Activated CD4-positive, alpha-beta T cell treated with anti-CD3 and anti-CD28 coated beads for 1 hour (primary cell): ENCODE results near the gene CCDC40.
"Not testable (repeated sequence)": the region's sequence is repeated elsewhere in the genome, so short reads cannot be mapped to it uniquely, and the experiment has no call there.

Experiments
- DNase-seq: peaks from one replicate; pipeline ENCODE4 v3.0.0-alpha.2; 2020

CCDC40 gene

DNA sequence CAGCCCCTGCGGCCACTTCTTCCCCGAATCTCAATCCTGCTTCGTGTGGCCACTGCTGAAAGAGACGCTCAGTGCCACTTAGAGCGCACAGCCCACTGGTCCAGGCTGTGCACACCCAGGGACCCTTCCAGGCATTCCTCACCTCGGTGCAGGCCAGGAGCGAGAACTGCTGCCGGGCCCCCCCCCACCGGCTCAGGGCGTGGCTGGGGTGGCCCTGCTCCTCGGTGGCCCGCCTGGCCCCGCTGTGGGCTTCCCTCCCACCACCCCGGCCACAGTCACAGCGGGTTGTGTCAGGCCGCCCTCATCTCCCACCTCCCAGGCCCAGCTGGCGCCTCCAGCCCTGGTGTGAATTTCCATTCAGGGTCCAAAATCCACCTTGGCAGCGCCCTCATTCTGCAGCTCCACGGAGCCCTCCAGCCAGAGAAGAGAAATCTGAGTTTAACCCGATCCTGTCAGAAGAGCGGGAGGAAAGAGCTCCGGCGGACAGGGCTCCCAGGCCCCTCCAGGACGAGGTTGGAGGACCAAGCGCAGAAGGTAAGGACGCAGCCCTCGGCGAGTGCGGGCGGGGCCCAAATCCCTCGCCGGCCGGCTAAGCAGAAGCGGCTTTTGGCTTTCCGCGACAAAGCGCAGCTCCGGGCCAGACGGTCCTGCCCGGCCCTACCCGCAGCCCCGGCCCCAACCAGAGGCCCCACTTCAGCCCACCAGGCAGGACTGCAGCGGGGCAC, 12.8 kb upstream of the CCDC40 start:
- no peak for DNase-seq

DNA sequence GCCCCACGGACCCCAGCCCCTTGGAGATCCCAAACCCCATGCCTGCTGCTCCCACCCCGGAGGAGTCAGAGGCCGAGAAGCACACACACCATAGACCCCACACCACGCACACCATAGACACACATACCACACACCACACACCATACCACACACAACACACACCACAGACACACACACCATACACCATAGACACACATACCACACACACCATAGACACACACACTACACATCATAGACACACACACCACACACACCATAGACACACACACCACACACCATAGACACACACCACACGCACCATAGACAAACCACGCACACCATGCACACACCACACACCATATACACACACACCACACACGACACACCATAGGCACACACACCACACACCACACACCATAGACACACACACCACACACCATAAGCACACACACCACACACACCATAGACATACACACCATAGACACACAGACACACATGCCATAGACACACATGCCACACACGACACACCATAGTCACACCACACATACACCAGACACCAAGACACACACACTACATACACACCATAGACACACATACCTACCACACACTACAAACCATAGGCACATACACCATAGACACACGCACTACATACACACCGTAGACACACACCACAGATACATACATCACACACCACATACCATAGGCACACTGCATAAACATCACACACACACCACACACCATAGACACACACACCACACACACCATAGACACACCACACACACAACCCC, 12.1 kb upstream of the CCDC40 start:
- no peak for DNase-seq

DNA sequence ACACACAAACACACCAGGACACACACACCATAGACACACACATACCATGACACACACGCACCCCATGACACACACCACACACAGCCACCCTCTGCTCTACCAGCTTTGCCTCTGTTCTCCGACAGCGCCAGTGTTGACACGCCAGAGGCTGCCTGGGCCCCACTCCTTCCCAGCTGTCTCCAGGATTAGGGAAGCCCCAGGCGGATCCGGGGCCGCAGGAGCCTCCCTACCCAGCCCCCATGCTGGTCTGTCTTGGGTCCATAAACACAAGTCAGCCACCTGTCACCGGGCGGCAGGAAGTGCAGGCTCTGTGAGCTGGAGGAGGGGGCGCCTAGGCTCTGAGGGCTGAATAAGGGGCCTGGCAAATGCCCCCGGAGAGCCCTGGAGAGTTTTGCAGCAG, 11.3 kb upstream of the CCDC40 start:
- DNase-seq: no peak

DNA sequence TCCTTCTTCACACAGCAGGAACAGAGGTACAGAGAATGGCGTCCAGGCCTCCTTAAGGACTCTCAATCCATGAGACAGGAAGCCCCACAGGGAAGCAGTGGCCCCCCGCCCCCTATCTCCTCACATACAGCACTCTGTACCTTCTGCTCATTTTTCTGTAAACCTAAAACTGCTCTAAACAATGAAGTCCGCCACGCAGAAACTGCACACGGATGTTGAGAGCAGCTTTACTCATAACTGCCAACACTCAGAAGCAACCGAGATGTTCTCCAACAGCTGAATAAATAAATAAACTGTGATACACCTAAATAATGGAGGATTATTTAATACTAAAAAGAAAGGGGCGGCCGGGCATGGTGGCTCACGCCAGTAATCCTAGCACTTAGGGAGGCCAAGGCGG, 10.6 kb upstream of the CCDC40 start:
- no peak for DNase-seq

DNA sequence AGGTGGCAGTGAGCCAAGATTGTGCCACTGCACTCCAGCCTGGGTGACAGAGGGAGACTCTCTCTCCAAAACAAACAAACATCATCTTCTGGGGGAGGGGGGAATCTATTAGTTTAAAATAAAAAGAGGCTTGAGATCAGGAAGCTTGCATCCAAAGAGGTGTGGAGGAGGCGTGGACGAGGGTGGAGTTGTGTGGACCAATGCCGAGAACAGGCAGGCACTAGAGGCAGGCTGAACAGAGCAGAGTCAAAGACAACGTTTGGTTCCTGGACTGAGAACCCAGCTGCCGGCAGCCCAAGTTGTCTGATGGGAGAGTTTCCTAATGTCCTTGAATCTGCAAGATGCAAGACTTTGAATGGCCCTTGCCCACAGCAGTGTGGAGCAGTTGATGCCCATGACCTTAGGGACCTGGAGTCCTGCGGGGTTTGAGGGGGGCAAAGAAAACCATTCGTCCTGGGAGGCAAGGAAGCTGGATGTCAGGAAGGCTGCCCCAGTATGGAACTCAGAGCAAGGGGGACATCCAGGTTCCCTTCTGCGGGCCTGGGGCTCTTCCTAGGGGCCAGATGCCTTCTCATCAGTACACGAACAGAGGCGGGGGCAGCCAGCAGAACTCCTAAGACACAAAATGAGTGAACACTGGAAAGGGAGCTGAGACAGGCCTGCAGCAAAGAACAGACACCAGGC, 9.9 kb upstream of the CCDC40 start:
- DNase-seq: no peak

DNA sequence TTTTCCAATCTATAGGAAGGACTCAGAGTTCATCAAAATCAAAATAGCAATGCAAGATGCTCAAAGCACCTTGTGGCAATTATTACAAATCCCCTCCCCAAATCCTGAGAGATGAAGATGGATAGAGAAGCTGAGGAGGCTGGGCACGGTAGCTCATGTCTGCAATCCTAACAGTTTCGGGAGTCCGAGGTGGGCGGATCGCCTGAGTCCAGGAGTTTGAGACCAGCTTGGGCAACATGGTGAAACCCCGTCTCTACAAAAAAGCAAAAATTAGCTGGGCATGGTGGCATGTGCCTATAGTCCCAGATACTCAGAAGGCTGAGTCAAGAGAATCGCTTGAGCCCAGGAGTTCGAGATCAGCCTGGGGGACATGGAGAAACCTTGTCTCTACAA, 9.4 kb upstream of the CCDC40 start:
- no peak for DNase-seq

DNA sequence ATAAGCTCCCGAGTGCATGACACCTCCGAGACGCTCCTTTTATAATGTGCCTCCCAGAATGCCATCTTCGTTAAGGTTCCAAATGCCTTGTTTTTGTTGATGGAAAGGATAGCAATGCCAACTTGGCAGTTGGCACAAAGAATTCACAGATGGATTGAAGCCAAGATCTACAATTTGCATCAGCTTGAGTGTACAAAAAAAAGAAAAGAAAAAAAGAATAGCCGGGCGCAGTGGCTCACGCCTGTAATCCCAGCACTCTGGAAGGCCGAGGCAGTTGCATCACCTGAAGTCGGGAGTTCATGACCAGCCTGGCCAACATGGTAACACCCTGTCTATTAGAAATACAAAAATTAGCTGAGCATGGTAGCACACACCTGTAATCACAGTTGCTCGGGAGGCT, 8.4 kb upstream of the CCDC40 start:
- DNase-seq: no peak

DNA sequence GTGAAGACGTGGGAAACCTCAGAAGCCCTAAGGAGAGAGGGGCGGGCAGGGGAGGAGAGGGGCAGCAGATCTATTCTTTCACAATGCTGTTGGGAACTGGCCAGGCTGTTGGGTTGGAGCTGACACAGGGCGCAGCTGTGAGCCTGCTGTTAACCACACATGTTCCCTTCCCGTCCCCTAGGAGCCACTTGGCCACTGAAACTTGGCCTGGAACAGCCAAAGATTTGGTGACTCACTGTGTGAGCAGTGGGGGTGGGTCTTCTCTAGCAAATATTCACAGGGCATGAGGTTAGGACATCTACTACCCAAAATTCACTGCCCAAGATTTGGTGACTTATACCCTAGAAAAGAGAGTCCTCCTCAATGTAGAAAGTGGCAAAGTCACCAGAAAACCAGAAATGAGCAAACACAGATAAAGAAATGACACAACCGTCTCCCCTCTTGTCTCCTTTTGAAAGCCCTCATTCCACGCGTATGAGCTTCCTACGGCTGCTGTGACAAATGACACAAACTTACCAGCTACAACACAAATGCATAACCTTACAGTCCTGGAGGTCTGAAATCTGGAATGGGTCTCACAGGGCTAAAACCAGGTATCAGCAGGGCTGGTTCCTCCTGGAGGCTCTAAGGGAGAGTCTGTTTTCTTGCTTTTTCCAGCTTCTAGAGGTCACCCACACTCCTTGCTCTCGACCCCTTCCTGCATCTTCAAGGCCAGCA, 7.0 kb upstream of the CCDC40 start:
- DNase-seq: no peak

DNA sequence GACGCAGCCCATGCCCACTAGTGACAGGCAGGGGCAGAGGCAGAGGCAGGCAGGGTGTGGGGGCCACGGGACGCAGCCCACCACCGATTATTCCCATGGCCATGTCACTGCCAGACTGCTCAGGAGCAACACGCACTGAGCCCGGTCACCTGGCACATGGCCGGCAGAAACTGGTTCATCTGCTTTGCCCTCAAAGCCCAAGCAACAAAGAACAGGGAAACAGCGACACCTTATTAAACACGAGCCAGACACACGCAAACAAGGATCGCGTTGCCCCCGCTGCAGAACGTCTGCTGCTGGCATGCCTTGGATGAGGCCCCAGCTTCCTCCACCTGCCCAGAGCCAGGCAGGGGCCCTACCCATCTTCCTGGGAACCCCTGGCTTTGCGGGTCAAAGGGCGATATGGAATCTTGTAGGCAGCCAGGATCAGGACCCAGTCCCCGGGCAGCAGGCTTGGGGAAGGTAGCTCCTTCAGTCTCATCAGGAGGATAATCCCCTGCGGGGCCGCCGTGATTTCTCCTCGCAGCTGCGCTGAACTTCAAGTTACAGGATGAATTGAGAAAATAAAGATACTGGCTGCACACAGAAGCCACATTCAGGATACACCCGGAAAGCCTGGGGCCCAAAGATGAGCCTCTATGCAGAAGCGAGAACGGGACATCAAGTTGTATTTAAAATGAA, 5.6 kb upstream of the CCDC40 start:
- no peak for DNase-seq

DNA sequence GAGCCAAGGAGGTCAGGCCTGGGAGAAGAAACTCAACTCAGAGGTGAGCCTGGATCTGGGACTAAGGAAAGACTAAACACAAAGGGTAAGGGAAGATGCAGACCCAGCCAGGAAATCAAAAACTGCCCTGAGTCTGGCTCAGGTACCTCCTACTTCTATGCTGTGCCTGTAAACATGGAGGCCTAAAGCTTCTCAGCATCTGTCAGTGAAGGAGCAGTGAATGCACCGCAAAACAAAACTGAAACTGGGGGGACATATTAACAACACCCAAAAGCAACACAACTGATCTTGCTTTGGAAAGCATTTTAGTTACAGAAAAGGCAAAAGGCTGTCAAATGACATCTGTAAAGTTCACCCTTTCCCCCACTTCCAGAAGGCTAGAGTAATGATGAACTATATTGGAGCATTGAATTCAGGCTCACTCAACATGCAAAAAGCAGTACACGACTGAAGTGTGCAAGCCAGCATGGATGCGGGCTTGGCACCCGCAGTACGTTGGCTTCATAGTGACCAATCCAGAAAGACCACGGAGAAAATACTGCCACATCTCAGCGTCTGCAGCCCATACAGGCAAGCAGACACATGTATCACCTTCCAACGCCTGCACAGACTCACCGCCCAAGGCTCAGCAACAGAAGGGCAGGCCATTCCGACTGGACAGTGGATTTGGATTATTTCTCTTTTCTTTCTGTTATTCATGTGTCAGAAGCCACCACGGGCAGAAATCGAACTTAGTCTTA, 4.6 kb upstream of the CCDC40 start:
- DNase-seq: no peak

DNA sequence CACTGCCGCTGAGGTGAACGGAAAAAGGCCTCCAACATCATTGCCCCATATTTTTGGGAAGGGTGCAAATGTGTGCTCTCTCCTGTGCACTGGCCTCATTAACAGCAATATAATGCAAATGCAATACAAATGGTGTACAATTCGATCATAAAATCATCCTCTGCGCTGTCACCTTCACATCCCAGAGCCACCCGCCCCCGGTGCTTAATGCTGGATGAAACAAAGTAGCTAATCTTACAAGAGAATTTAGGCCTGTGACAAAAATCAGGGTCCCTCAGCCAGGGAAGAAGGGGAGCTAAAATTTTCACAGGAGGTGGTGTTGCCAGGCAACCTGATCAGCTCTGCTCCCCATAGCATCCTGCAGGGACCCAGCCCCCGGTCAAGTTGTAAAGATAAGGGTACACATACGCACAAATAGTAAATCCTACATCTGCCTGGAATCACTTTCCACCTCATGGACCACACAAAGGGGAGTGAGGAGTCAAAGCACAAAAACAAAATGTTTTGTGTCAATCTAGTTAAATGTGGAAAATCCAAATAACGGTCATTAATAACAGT, 3.7 kb upstream of the CCDC40 start:
- no peak for DNase-seq

DNA sequence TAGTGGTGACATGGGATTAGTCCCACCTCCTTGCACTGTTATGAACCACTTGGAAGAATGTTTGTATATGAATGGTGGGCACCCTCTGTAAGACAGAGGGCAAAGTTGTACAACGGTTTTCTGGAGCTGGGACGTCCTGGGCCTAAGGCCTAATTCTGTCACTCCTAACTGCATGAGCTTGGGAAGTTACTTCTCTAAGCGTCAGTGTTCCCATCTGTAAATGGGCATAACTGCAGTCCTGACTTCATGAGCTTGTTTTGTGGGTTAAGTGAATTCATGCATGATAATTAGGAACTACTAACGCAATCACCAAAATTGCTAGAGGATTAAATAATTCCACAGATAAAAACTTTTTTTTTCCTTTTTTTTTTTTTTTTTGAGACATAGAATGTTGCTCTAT, 2.6 kb upstream of the CCDC40 start:
- DNase-seq: no peak

DNA sequence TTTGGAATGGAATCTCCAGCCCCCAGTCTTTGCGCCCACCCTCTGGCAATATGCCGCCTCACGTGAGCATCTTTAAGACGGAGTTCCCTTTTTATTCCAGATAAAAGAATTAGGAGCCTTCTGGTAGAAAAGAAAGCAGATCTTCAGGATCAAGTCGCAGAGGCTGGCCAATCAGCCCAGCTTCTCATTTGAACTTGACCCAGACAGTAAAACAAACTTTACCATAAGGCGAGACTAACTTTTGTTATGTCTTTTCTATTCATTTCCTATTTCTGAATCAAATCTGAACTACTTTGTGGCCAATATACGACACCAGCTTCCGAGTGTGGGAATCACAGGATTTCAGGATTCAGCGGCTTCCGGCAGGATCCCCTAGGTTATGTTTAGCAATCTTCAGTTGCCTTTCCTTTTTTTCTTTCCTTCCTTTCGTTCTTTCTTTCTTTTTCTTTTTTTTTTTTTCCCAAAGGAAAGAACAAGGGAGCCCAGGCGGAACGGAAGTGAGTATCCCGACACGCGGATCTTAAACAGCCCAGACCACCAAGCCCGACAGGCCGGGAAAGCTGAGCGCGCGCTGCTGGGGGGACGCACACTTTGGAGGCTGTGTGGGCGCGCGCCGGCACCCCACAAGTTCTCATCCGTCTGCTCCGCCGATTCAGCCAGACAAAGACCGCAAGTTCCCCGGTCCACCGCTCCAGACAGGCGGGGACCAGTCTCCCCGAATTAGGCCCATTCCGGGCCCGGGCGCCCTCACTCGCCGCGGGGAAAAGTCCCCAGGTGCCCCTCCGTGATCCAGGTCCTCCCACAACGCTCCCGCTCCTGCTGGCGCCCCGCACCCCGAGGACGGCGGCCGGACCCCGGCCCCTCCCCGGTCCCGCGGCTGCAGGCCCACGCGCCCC, 1.4 kb upstream of the CCDC40 start:
- DNase-seq: no peak

DNA sequence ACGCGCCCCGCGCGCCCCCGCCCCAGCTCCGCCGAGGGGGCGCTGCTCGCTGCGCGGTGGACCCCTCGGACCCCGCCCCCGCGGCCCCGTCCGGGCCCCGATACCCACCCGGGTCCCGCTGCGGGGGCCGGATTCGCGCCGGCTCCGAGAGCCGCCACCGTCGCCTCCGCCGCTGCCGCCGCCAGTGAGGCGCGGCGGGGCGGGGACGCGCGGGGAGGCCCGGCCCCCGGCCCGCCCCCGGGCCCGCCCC, 830 bp upstream of the CCDC40 start, which contains the start of gene TBC1D16:
TBC1D16 (minus strand) TSS at position 186 of the 250 bp plus-strand sequence. CDS start 22,325 bp downstream, outside the sequence.
- no peak for DNase-seq

DNA sequence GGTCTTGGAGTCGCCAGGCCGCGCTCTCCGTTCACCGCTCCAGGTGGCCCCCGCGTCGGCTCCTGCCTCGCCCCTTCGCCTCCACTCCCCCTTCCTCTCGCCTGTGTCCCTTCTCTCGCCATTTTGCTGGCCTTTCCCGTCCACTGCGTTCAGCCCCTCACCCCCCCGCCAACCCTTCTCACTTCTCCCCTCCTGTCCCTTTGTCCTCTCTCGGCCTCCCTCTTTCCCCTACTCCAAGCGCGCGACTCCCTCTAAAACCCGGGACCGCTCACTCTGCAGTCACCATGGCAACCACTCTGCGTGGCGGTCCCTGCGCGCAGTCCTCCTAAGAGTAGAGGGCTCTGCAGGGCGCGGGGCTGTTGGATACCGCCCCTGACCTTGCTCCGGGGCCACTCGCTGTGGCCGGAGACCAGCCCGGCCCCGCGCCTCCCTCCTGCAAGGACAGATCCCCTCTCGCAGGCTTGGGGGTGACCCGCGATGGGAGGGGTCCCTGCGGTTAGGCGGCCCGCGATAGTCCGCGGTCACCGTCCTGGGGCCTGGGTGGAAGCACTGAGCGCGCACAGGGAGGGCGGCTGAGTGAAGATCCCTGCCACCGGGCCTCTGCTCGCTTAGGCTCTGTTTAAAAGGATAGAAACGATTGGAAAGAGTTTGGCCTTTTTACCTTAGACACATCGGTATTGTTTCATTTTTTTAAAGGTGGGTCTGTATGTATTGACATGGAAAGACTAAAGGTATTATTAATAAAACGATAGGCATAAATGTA, 454 bp downstream of the CCDC40 start:
- peak; percentile 13 for DNase-seq

DNA sequence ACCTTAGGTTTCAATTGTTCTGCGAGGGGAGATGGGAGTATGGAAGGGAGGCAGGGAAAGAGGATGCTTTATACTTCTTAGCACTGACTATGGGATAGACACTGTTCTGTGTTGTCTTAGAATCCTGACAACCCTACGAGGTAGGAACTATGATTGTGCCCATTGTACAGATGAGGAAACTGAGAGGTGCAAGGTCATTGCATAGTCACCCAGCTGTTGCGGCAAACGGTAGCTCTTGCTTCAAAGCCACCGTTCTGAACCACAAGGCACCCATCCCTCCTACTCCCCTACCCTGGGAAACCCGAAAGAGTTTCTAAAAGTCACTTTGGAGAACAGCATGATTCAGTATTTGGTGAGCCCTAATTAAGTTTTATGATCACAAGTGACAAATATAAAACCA, 7.5 kb downstream of the CCDC40 start:
- DNase-seq: no peak

DNA sequence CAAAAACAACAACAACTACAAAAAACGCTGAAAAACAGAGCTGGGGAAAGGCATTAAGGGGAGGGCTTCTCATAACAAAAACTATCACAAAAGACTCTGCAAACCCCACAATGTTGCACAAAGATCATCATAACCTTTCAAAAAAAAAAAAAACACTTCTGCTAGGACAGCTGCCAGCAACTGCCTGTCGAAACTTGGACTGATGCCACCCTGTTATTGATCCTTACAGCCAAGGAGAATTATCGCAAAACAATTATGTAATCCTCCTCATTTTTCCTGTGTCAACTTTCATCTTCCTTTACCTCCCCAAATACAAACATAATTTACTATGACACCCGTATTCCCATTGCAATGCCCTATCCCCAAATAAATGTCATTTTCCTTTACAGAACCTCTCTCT, 9.3 kb downstream of the CCDC40 start:
- DNase-seq: no peak

DNA sequence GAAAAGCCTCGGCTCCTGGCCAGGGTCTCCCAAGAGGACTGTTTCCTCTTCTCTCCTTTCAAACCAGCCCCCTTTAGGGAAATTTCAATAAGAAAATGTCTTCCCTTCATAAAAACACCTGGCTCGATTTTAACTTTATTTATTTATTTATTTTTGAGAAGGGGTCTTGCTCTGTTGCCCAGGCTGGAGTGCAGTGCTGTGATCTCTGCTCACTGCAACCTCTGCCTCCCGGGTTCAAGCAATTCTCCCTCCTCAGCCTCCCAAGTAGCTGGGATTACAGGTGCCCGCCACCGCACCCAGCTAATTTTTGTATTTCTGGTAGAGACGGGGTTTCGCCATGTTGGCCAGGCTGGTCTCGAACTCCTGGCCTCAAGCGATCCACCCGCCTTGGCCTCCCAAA, 10.3 kb downstream of the CCDC40 start:
- not testable (repeated sequence) for DNase-seq

DNA sequence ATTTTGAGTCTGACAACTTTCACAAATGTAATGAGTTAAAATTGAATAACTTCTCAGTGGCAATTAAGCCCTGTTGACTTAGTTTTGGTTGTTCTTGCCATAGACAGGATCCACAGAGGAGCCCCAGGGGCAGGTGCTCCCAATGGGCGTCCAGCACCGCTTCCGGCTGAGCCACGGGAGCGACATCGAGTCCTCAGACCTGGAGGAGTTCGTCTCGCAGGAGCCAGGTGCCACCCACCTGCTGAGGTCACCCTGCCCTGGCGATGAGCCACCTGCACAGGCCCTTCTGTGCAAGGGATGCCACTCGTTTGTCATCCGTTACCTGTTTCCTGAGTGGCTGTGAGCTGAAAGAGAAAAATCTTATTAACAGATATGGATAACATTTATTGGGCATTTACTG, 10.7 kb downstream of the CCDC40 start:
- DNase-seq: no peak

DNA sequence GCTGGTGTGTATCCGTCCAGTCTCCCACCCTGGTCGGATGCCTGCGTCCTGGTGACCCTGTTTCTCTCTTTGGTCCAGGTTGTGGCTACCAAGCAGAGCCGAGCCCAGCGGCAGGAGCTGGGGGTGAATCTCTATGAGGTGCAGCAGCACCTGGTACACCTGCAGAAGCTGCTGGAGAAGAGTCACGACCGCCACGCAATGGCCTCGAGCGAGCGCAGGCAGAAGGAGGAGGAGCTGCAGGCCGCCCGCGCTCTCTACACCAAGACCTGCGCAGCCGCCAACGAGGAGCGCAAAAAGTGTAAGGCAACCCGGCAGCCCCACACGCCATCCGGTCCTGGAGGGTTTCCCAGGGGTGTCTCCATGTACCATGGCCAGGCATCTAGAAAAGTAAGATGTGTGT, 13.5 kb downstream of the CCDC40 start:
- DNase-seq: no peak
